MM.1S (cell line): ENCODE results near the gene JAG1.

Experiments
- DNase-seq: peaks from one replicate; pipeline ENCODE4 v3.0.0-alpha.2; 2015
- H2AFZ ChIP-seq: fragments of 300-600 bp; sonication (generic); 2 replicates; pipeline ENCODE4 v1.6.0; 2016; ENCODE audit warnings: antibody characterized with exemption, low read length
- H3F3A ChIP-seq: fragments of 300-600 bp; sonication (generic); 2 replicates; pipeline ENCODE4 v1.6.1; 2016; ENCODE audit warnings: mild to moderate bottlenecking, antibody characterized with exemption, low read length, moderate library complexity, mixed read lengths; ENCODE audit not compliant: insufficient read depth
- H3K27ac ChIP-seq: fragments of 300-600 bp; sonication (generic); 2 replicates; pipeline ENCODE4 v1.5.1; 2016; ENCODE audit warnings: mild to moderate bottlenecking, low read length
- H3K27me3 ChIP-seq: fragments of 300-600 bp; sonication (generic); replicated peaks from 2 replicates; pipeline ENCODE4 v1.6.0; 2016; ENCODE audit warnings: low read length; ENCODE audit not compliant: insufficient read depth
- H3K36me3 ChIP-seq: fragments of 300-600 bp; sonication (generic); replicated peaks from 2 replicates; pipeline ENCODE4 v1.6.1; 2016; ENCODE audit warnings: mild to moderate bottlenecking, low read length, mixed read lengths; ENCODE audit not compliant: insufficient read depth
- H3K4me1 ChIP-seq: fragments of 300-600 bp; sonication (generic); 2 replicates; pipeline ENCODE4 v1.6.1; 2016; ENCODE audit warnings: low read length, mixed read lengths
- H3K4me2 ChIP-seq: fragments of 300-600 bp; sonication (generic); 2 replicates; pipeline ENCODE4 v1.6.0; 2016; ENCODE audit warnings: low read depth, low read length
- H3K4me3 ChIP-seq: fragments of 300-600 bp; sonication (generic); 2 replicates; pipeline ENCODE4 v1.5.1; 2016; ENCODE audit warnings: low read length, mixed read lengths
- H3K79me2 ChIP-seq: fragments of 300-600 bp; sonication (generic); 2 replicates; pipeline ENCODE4 v1.6.1; 2016; ENCODE audit warnings: mixed run types, low read length, mixed read lengths
- H3K9ac ChIP-seq: fragments of 300-600 bp; sonication (generic); 2 replicates; pipeline ENCODE4 v1.6.1; 2016; ENCODE audit warnings: low read length, mixed read lengths
- H3K9me2 ChIP-seq: fragments of 300-600 bp; sonication (generic); replicated peaks from 2 replicates; pipeline ENCODE4 v1.6.1; 2016; ENCODE audit warnings: mild to moderate bottlenecking, low read length, mixed read lengths; ENCODE audit not compliant: insufficient read depth
- H3K9me3 ChIP-seq: fragments of 300-600 bp; sonication (generic); replicated peaks from 2 replicates; pipeline ENCODE4 v1.6.1; 2016; ENCODE audit warnings: mild to moderate bottlenecking, low read length, mixed read lengths; ENCODE audit not compliant: insufficient read depth
- H4K20me1 ChIP-seq: fragments of 300-600 bp; sonication (generic); 2 replicates; pipeline ENCODE4 v1.6.1; 2016; ENCODE audit warnings: mild to moderate bottlenecking, low read length, moderate library complexity, mixed read lengths; ENCODE audit not compliant: insufficient read depth
- CTCF ChIP-seq: fragments of 300-600 bp; sonication (generic); IDR thresholded peaks from 2 replicates; pipeline ENCODE4 v1.5.1; 2016; ENCODE audit warnings: antibody characterized with exemption, low read length, mixed read lengths
- EZH2 ChIP-seq: fragments of 300-600 bp; sonication (generic); optimal IDR thresholded peaks from 2 replicates; pipeline ENCODE3; 2017; ENCODE audit warnings: low read depth, mild to moderate bottlenecking, antibody characterized with exemption, low read length, mixed read lengths
- EZH2phosphoT487 ChIP-seq: fragments of 300-600 bp; sonication (generic); IDR thresholded peaks from 2 replicates; pipeline ENCODE4 v1.6.1; 2018; ENCODE audit warnings: antibody characterized with exemption, low read length

JAG1 gene

GRCh38 chr20:10682939-10683338 is 9.1 kb upstream of the JAG1 start:
- Histone ChIP-seq H3K27ac (no peak overlapping the region), H3K9ac (no peak overlapping the region), H3K27me3 (no peaks in the 10 kb centered on the region), H3K9me2 (no peaks in the 10 kb centered on the region), H2AFZ (no peak overlapping the region), H3K36me3 (no peaks in the 10 kb centered on the region), H4K20me1 (no peaks in the 10 kb centered on the region), H3K4me3 (no peak overlapping the region), H3K9me3 (no peaks in the 10 kb centered on the region), H3K79me2 (no peaks in the 10 kb centered on the region), H3K4me1 (no peaks in the 10 kb centered on the region), H3F3A (no peaks in the 10 kb centered on the region), H3K4me2 (no peak overlapping the region)
- DNase-seq: no peak
- TF ChIP-seq EZH2: no peak
- TF ChIP-seq EZH2phosphoT487: no peak
- no peak for TF ChIP-seq CTCF

- H3K79me2 ChIP-seq: no peaks in the 10 kb centered on the region
- no peak overlapping the region for H3K27ac ChIP-seq
Measured at GRCh38 chr20:10681494-10681893, 7.7 kb upstream of the JAG1 start.

GRCh38 chr20:10680571-10680970 is 6.8 kb upstream of the JAG1 start:
- Histone ChIP-seq H3K9me3 (no peaks in the 10 kb centered on the region), H2AFZ (no peak overlapping the region), H3K4me3 (no peak overlapping the region), H3F3A (no peaks in the 10 kb centered on the region), H3K9me2 (no peaks in the 10 kb centered on the region), H3K4me1 (0 out of 2 replicates have a peak, but pooled peaks cover under 1% of the 10 kb centered on the region), H3K27me3 (no peaks in the 10 kb centered on the region), H3K9ac (no peak overlapping the region), H3K27ac (no peak overlapping the region), H3K79me2 (no peaks in the 10 kb centered on the region), H3K4me2 (no peak overlapping the region), H4K20me1 (no peaks in the 10 kb centered on the region), H3K36me3 (no peaks in the 10 kb centered on the region)
- no peak for DNase-seq
- no peak for TF ChIP-seq EZH2phosphoT487
- no peak for TF ChIP-seq EZH2
- no peak for TF ChIP-seq CTCF

More at GRCh38 chr20:10681494-10681893, 7.7 kb upstream of the JAG1 start:
- Histone ChIP-seq H3K4me3 (no peak overlapping the region), H2AFZ (no peak overlapping the region), H3K9me3 (no peaks in the 10 kb centered on the region), H4K20me1 (no peaks in the 10 kb centered on the region), H3K36me3 (no peaks in the 10 kb centered on the region), H3K4me1 (no peaks in the 10 kb centered on the region), H3K9me2 (no peaks in the 10 kb centered on the region), H3K4me2 (no peak overlapping the region), H3K9ac (no peak overlapping the region), H3K27me3 (no peaks in the 10 kb centered on the region), H3F3A (no peaks in the 10 kb centered on the region)
- TF ChIP-seq CTCF (no peak), EZH2phosphoT487 (no peak), EZH2 (no peak)
- no peak for DNase-seq
